GM18508 (cell line): ENCODE data around the gene DIAPH3.

ENCODE experiments used
- ATAC-seq: cut with Tn5 transposase; IDR thresholded peaks from one replicate; pipeline ENCODE4 v1.9.1; 2021; ENCODE audit warnings: moderate number of reproducible peaks; ENCODE audit not compliant: insufficient read depth, unreplicated experiment

DIAPH3 gene

GRCh38 chr13:60162096-60162495 lies 1.6 kb downstream of the DIAPH3 start:
- no peak for ATAC-seq

GRCh38 chr13:60158321-60158801 lies 5.4 kb downstream of the DIAPH3 start:
- peak; percentile 45 for ATAC-seq

- no peak for ATAC-seq
Observed at GRCh38 chr13:60155978-60156377, 7.8 kb downstream of the DIAPH3 start.

- ATAC-seq = no peak
Observed at GRCh38 chr13:60152904-60153303, 10.8 kb downstream of the DIAPH3 start.

GRCh38 chr13:60152114-60152513 lies 11.6 kb downstream of the DIAPH3 start:
- ATAC-seq = no peak

- no peak for ATAC-seq
Observed at GRCh38 chr13:60150538-60150937, 13.2 kb downstream of the DIAPH3 start.

- ATAC-seq = no peak
Observed at GRCh38 chr13:60148918-60149317, 14.8 kb downstream of the DIAPH3 start.

- ATAC-seq = no peak
Observed at GRCh38 chr13:60147361-60147760, 16.4 kb downstream of the DIAPH3 start.

GRCh38 chr13:60146471-60146870 lies 17.3 kb downstream of the DIAPH3 start:
- ATAC-seq = no peak

- no peak for ATAC-seq
Observed at GRCh38 chr13:60143775-60144174, 20.0 kb downstream of the DIAPH3 start.

GRCh38 chr13:60139272-60139671 lies 24.5 kb downstream of the DIAPH3 start:
- no peak for ATAC-seq

- ATAC-seq = no peak
Observed at GRCh38 chr13:60138674-60139073, 25.1 kb downstream of the DIAPH3 start.

- no peak for ATAC-seq
Observed at GRCh38 chr13:60137911-60138560, 25.7 kb downstream of the DIAPH3 start.

GRCh38 chr13:60135344-60135743 lies 28.4 kb downstream of the DIAPH3 start:
- ATAC-seq = no peak

- peak; percentile 45 for ATAC-seq
Observed at GRCh38 chr13:60134376-60134775, 29.4 kb downstream of the DIAPH3 start.

GRCh38 chr13:60121337-60121687 lies 42.4 kb downstream of the DIAPH3 start:
- ATAC-seq = no peak

GRCh38 chr13:60120617-60121336 lies 43.0 kb downstream of the DIAPH3 start:
- ATAC-seq = no peak

GRCh38 chr13:60118696-60119400 lies 44.9 kb downstream of the DIAPH3 start:
- no peak for ATAC-seq

GRCh38 chr13:60114499-60115028 lies 49.2 kb downstream of the DIAPH3 start:
- no peak for ATAC-seq

- no peak for ATAC-seq
Observed at GRCh38 chr13:60112771-60113170, 51.0 kb downstream of the DIAPH3 start.

GRCh38 chr13:60111691-60112090 lies 52.0 kb downstream of the DIAPH3 start:
- ATAC-seq = no peak
